H7 (cell line): ENCODE results near the gene ESR2. TPM values are rescaled to one million over a fixed set of nuclear protein-coding genes. Genes with fewer than 3 reads are reported as not detected.
A peak's percentile ranks its signal among the peaks of the same experiment; 100 is the strongest.
"Not testable (repeated sequence)": the region's sequence is repeated elsewhere in the genome, so short reads cannot be mapped to it uniquely, and the experiment has no call there.

Source experiments
- DNase-seq: peaks from one replicate; pipeline ENCODE4 v3.0.0; 2012
- H3K27me3 ChIP-seq: 2 replicates; pipeline ENCODE4 v1.6.0; 2011; ENCODE audit warnings: mild to moderate bottlenecking, low read length; ENCODE audit not compliant: control insufficient read depth, insufficient read depth
- H3K36me3 ChIP-seq: replicated peaks from 2 replicates; pipeline ENCODE4 v1.5.1; 2011; ENCODE audit warnings: low read length; ENCODE audit not compliant: control insufficient read depth, insufficient read depth
- H3K4me3 ChIP-seq: 2 replicates; pipeline ENCODE4 v1.5.1; 2011; ENCODE audit warnings: low read depth, mild to moderate bottlenecking, control low read depth, low read length, moderate library complexity; ENCODE audit not compliant: insufficient read depth
- total RNA-seq: library from RNA; depleted of rRNA; stranded (reverse); fragments of >200 nt; shearing (Covaris generic); gene quantifications from 2 replicates; pipeline ENCODE4 v1.2.3, GENCODE V29; 2014

ESR2 gene
- total RNA-seq, 1 experiment from 2014 or later: 0.07 TPM

GRCh38 chr14:64186231-64187129 lies 107.7 kb downstream of the ESR2 start:
- peak overlapping the region; percentile 32 for H3K4me3 ChIP-seq

DNA sequence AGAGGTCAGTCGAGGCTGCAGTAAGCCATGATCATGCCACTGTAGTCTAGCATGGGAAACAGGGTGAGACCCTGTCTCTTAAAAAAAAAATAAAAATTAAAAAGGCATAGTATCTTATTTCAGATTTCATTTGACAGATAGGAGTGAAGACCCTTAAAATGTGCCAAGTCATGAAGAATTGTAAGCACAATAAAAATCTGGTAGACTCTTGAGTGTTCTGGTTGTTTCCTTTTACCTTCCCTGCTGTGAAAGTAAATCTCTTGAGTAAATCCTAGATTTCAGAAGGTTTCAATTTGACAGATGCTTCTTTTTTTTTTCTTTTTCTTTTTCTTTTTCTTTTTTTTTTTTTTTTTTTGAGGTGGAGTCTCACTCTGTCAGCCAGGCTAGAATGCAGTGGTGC lies 109.0 kb downstream of the ESR2 start:
- H3K4me3 ChIP-seq: no peak overlapping the region
- no peaks in the 10 kb centered on the region for H3K27me3 ChIP-seq
- DNase-seq: no peak
- H3K36me3 ChIP-seq: peaks cover 1% of the 10 kb centered on the region

More at GRCh38 chr14:64186231-64187129, 107.7 kb downstream of the ESR2 start:
- DNase-seq: peak; percentile 68
- Histone ChIP-seq H3K27me3 (no peaks in the 10 kb centered on the region), H3K36me3 (peaks cover 3% of the 10 kb centered on the region)

DNA sequence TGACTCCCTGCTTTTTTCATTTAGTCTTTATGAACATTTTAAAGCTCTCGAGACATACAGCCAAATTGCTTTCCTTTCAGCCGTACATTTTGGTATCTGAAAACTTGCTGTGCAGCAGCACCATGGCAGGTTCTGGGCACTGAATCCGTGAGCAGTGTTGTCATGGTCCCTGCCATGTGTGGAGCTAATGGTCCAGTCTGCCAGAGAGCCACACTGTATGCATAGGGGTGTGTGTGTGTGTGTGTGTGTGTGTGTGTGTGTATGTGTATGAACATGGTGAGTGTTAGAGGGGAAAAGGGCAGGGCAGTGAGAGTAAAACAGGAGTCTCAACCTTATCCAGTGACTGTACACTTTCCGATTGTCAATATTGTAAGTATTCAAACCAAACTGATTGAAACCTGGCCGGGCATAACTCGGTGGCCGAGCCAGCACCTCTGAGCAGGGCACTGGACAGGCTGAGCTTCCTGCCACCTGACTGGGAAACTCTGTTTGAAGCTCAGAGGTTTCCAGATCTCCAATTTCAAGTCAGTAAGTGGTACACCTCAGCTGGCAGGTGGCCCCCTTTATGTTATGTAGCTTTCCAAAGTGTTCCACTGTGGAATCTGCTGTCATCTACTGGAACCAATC lies 110.0 kb downstream of the ESR2 start:
- H3K4me3 ChIP-seq: no peak overlapping the region
- no peaks in the 10 kb centered on the region for H3K27me3 ChIP-seq
- DNase-seq: no peak
- H3K36me3 ChIP-seq: no peaks in the 10 kb centered on the region; the same call in 1 of the 2 replicates

- not testable (repeated sequence) for H3K36me3 ChIP-seq, DNase-seq, H3K4me3 ChIP-seq, H3K27me3 ChIP-seq
Observed at GRCh38 chr14:64182908-64183307, 111.3 kb downstream of the ESR2 start.

DNA sequence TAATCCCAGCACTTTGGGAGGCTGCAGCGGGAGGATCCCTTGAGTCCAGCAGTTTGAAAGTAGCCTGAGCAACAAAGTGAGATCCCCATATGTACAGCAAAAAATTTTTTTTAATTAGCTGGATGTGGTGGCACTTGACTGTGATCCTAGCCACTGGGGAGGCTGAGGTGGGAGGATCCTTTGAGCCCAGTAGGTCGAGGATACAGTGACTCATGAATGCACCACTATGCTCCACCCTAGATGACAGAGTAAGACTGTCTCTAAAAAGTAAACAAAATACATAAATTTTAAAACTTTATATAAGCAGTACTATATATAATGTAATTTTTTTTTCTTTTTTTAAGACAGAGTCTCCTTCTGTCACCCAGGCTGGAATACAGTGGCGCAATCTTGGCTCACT lies 115.4 kb downstream of the ESR2 start:
- Histone ChIP-seq H3K27me3 (no peaks in the 10 kb centered on the region), H3K36me3 (no peaks in the 10 kb centered on the region), H3K4me3 (no peak overlapping the region)
- no peak for DNase-seq

DNA sequence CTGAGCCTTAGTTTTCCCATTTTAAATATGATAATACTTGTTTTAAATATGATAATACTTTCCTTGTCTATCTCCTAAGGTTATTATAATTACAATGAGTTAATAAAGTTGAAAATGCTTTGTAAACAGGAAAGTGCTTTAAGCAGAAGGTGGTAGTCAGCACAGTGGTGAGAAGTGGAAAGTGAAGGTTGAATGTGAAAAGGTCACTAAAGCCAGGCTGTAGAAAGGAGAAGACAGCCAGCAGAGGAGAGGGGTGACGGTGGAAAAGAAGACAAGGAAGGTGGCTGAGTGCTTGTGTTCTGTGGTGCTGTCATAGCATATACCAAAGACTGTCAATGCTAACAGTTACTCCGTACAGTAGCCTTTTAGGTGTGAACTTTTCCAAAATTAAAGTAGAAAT lies 117.8 kb downstream of the ESR2 start:
- DNase-seq: no peak
- H3K36me3 ChIP-seq: no peaks in the 10 kb centered on the region; the same call in 1 of the 2 replicates
- no peaks in the 10 kb centered on the region for H3K27me3 ChIP-seq
- H3K4me3 ChIP-seq: no peak overlapping the region

DNA sequence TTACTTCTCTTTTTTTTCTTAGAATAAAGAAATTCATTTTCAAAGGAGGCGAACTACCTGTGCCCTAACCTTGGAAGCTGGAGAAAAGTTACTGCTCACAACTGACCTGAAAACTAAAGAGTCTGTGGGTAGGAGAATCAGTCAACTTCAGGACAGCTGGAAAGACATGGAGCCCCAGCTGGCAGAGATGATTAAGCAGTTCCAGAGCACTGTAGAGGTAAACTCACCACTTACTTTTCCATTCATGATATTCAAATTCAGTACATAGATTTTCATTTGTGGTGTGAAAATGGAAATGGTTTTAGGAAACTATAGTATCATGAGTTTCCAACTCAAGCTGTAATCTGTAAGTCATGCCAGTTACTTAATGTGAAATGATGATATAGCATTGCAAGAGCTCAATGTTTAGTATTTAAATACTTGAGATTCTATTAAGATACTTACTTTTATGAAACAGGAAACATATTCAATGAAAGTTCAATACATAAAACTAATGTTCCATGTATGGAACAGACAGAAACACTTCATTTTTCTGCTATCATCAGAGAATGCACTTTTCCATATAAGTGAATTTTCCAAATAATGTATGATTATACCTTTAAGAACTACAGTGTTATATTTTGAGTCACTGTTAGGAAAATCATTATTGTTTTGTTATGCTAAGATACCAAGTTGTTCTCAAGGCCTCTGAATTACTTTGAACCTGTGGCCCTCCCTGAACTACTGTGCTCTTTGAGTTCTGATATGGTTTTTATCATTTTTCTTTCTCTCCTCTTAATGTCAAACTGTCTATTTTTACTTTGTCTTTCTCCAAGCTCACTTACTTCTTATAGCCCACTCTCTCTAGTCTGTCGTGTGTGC lies 119.0 kb downstream of the ESR2 start:
- peaks cover under 1% of the 10 kb centered on the region; the same call in 1 of the 2 replicates for H3K36me3 ChIP-seq
- no peak for DNase-seq
- no peaks in the 10 kb centered on the region for H3K27me3 ChIP-seq
- H3K4me3 ChIP-seq: no peak overlapping the region

GRCh38 chr14:64170181-64170580 lies 124.0 kb downstream of the ESR2 start:
- no peak for DNase-seq
- peaks cover 1% of the 10 kb centered on the region for H3K36me3 ChIP-seq
- H3K4me3 ChIP-seq: no peak overlapping the region
- H3K27me3 ChIP-seq: no peaks in the 10 kb centered on the region

- Histone ChIP-seq H3K36me3 (no peaks in the 10 kb centered on the region), H3K27me3 (no peaks in the 10 kb centered on the region), H3K4me3 (no peak overlapping the region)
- DNase-seq: peak; percentile 14
Observed at GRCh38 chr14:64159588-64159987, 134.6 kb downstream of the ESR2 start.

DNA sequence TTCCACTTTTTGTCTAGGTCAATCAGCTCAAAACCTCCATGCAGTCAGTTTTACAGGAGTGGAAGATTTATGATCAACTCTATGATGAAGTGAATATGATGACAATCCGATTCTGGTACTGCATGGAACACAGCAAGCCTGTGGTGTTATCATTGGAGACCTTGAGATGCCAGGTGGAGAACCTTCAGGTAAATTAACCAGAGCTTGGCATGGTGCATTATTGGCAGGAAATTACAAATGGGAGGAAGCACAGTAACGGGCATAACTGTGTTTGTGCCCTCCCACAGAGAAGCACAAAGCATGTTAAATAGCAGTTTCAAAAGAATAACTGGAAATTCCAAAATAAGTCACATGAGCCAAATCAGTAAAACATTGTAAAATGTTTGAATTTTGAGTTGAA lies 135.6 kb downstream of the ESR2 start:
- Histone ChIP-seq H3K36me3 (no peaks in the 10 kb centered on the region), H3K27me3 (no peaks in the 10 kb centered on the region), H3K4me3 (no peak overlapping the region)
- no peak for DNase-seq

DNA sequence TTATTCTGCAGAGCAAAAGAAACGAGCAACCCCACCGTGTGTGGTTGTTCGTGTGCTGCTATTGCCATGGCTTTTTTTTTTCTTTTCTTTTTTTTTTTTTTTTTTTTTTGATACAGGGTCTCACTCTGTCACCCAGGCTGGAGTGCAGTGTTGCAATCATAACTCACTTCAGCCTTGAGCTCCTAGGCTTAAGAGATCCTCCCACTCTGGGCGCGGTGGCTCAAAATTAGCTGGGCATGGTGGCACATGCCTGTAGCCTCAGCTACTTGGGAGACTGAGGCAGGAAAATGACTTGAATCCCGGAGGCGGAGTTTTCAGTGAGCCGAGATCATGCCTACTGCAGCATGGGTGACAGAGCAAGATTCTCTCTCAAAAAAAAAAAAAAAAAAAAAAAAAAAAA lies 144.2 kb downstream of the ESR2 start:
- Histone ChIP-seq H3K4me3 (no peak overlapping the region), H3K27me3 (no peaks in the 10 kb centered on the region), H3K36me3 (peaks cover 5% of the 10 kb centered on the region; the same call in 1 of the 2 replicates)
- no peak for DNase-seq

GRCh38 chr14:64147126-64147790 lies 146.9 kb downstream of the ESR2 start:
- H3K4me3 ChIP-seq: no peak overlapping the region
- H3K36me3 ChIP-seq: peaks cover 4% of the 10 kb centered on the region
- DNase-seq: no peak
- no peaks in the 10 kb centered on the region for H3K27me3 ChIP-seq

GRCh38 chr14:64137657-64138290 lies 156.4 kb downstream of the ESR2 start:
- Histone ChIP-seq H3K4me3 (no peak overlapping the region), H3K27me3 (no peaks in the 10 kb centered on the region), H3K36me3 (peaks cover 5% of the 10 kb centered on the region)
- peak; percentile 33 for DNase-seq

- DNase-seq: no peak
- H3K36me3 ChIP-seq: peaks cover 12% of the 10 kb centered on the region
Observed at GRCh38 chr14:64126548-64126947, 167.6 kb downstream of the ESR2 start.

More at GRCh38 chr14:64126548-64126947, 167.6 kb downstream of the ESR2 start:
- H3K27me3 ChIP-seq: no peaks in the 10 kb centered on the region
- H3K4me3 ChIP-seq: no peak overlapping the region
